Smooth muscle cell (in vitro differentiated cells): ENCODE measurements around the gene SAFB2. TPM values are rescaled to one million over a fixed set of nuclear protein-coding genes. Genes with fewer than 3 reads are reported as not detected.

Experiments
- DNase-seq: peaks from one replicate; lab custom pipeline; 2025; ENCODE audit not compliant: unreplicated experiment; lab: John Stamatoyannopoulos, UW
- H2AFZ ChIP-seq: fragments of 200-600 bp; sonication (generic); 2 replicates; pipeline ENCODE4 v1.6.0; 2016; ENCODE audit warnings: antibody characterized with exemption, low read depth, mild to moderate bottlenecking
- H3F3A ChIP-seq: fragments of 200-600 bp; sonication (generic); 2 replicates; pipeline ENCODE4 v1.6.0; 2017; ENCODE audit warnings: antibody characterized with exemption, low read depth
- H3K27ac ChIP-seq: fragments of 200-600 bp; sonication (generic); 2 replicates; pipeline ENCODE4 v1.5.1; 2016; ENCODE audit warnings: low read depth, mild to moderate bottlenecking
- H3K27me3 ChIP-seq: fragments of 200-600 bp; sonication (generic); 2 replicates; pipeline ENCODE4 v1.6.1; 2016; ENCODE audit warnings: low read depth, mild to moderate bottlenecking
- H3K36me3 ChIP-seq: fragments of 200-600 bp; sonication (generic); 2 replicates; pipeline ENCODE4 v1.5.1; 2016; ENCODE audit warnings: low read depth
- H3K4me1 ChIP-seq: fragments of 200-600 bp; sonication (generic); 2 replicates; pipeline ENCODE4 v1.5.1; 2016; ENCODE audit warnings: low read depth
- H3K4me2 ChIP-seq: fragments of 200-600 bp; sonication (generic); 2 replicates; pipeline ENCODE4 v1.6.0; 2016; ENCODE audit warnings: mild to moderate bottlenecking
- H3K4me3 ChIP-seq: fragments of 200-600 bp; sonication (generic); 2 replicates; pipeline ENCODE4 v1.5.1; 2016; ENCODE audit warnings: mild to moderate bottlenecking
- H3K79me2 ChIP-seq: fragments of 200-600 bp; sonication (generic); 2 replicates; pipeline ENCODE4 v1.6.0; 2016; ENCODE audit warnings: low read depth, mild to moderate bottlenecking
- H3K9ac ChIP-seq: fragments of 200-600 bp; sonication (generic); 2 replicates; pipeline ENCODE4 v1.6.0; 2016; ENCODE audit warnings: low read depth
- H3K9me3 ChIP-seq: fragments of 200-600 bp; sonication (generic); replicated peaks from 2 replicates; pipeline ENCODE4 v1.5.1; 2016; ENCODE audit warnings: low read depth
- H4K20me1 ChIP-seq: fragments of 200-600 bp; sonication (generic); 2 replicates; pipeline ENCODE4 v1.6.0; 2016; ENCODE audit warnings: low read depth
- CTCF ChIP-seq: fragments of 200-600 bp; sonication (generic); IDR thresholded peaks from 2 replicates; pipeline ENCODE4 v1.5.1; 2017; ENCODE audit warnings: borderline replicate concordance, mild to moderate bottlenecking, antibody characterized with exemption; ENCODE audit not compliant: insufficient read depth, poor library complexity, severe bottlenecking
- WGBS: methylation state at CpG from one replicate; pipeline ENCODE4 v1.1.7; 2016; ENCODE audit warnings: low lambda C conversion rate; 5-methylcytosine and 5-hydroxymethylcytosine counted together
- polyA plus RNA-seq: library from polyadenylated mRNA; unstranded; fragments of >200 nt; fragmentation: Nextera tagmentation; extraction: Ambion mirVana; gene quantifications from 2 replicates; pipeline ENCODE4 v1.2.1, GENCODE V29; 2016
- total RNA-seq: library from RNA; depleted of rRNA; stranded (reverse); fragments of >200 nt; gene quantifications from 2 replicates; pipeline ENCODE4 v1.2.3, GENCODE V29; 2014

The SAFB2 gene
- total and polyA plus RNA-seq, 2 experiments from 2014 or later, result 28.9 to 44.9 TPM

GRCh38 chr19:5563935-5564612 is 58.5 kb downstream of the SAFB2 start:
- Histone ChIP-seq H3K36me3 (no peaks in the 10 kb centered on the region), H3F3A (no peaks in the 10 kb centered on the region), H3K9ac (no peak overlapping the region), H4K20me1 (no peaks in the 10 kb centered on the region), H3K27ac (no peak overlapping the region), H3K9me3 (no peaks in the 10 kb centered on the region), H2AFZ (no peak overlapping the region), H3K4me3 (no peak overlapping the region), H3K27me3 (peaks cover 34% of the 10 kb centered on the region), H3K79me2 (no peaks in the 10 kb centered on the region), H3K4me2 (no peak overlapping the region), H3K4me1 (no peaks in the 10 kb centered on the region)
- 43% methylated on average over 14 of the region's 14 CpGs for WGBS
- DNase-seq, result no peak
- TF ChIP-seq CTCF, result no peak

- Histone ChIP-seq H3K4me2 (no peak overlapping the region), H2AFZ (no peak overlapping the region), H3K36me3 (no peaks in the 10 kb centered on the region), H3K4me1 (no peaks in the 10 kb centered on the region), H4K20me1 (no peaks in the 10 kb centered on the region), H3K9ac (no peak overlapping the region), H3K27me3 (peaks cover 26% of the 10 kb centered on the region), H3K79me2 (no peaks in the 10 kb centered on the region), H3K4me3 (no peak overlapping the region), H3K9me3 (no peaks in the 10 kb centered on the region), H3K27ac (no peak overlapping the region), H3F3A (no peaks in the 10 kb centered on the region)
- WGBS, result 60% methylated on average over 8 of the region's 8 CpGs
- no peak for DNase-seq
- TF ChIP-seq CTCF, result no peak
These were observed 59.6 kb downstream of the SAFB2 start for GRCh38 chr19:5563008-5563431.

GRCh38 chr19:5562280-5562679 is 60.3 kb downstream of the SAFB2 start:
- TF ChIP-seq CTCF, result no peak
- 92% methylated on average over 7 of the region's 7 CpGs for WGBS
- H4K20me1 ChIP-seq, result no peaks in the 10 kb centered on the region
- no peak overlapping the region for H3K4me3 ChIP-seq
- H3K4me1 ChIP-seq, result no peaks in the 10 kb centered on the region
- no peak overlapping the region for H3K4me2 ChIP-seq
- no peak overlapping the region for H3K27ac ChIP-seq
- no peak overlapping the region for H3K9ac ChIP-seq
- H3K27me3 ChIP-seq, result peaks cover 20% of the 10 kb centered on the region
- no peaks in the 10 kb centered on the region for H3K79me2 ChIP-seq
- H3K9me3 ChIP-seq, result no peaks in the 10 kb centered on the region
- no peak for DNase-seq
- H3F3A ChIP-seq, result no peaks in the 10 kb centered on the region
- no peaks in the 10 kb centered on the region for H3K36me3 ChIP-seq
- H2AFZ ChIP-seq, result no peak overlapping the region

GRCh38 chr19:5561559-5561958 is 61.0 kb downstream of the SAFB2 start:
- Histone ChIP-seq H3K4me1 (no peaks in the 10 kb centered on the region), H2AFZ (no peak overlapping the region), H3K9me3 (no peaks in the 10 kb centered on the region), H3K36me3 (no peaks in the 10 kb centered on the region), H3K79me2 (no peaks in the 10 kb centered on the region), H3K27ac (no peak overlapping the region), H3F3A (no peaks in the 10 kb centered on the region), H3K4me3 (no peak overlapping the region), H3K4me2 (no peak overlapping the region), H4K20me1 (no peaks in the 10 kb centered on the region), H3K9ac (no peak overlapping the region), H3K27me3 (peaks cover 13% of the 10 kb centered on the region)
- TF ChIP-seq CTCF, result peak; percentile 48
- WGBS, result 85% methylated on average over 6 of the region's 6 CpGs
- no peak for DNase-seq
